ENCODE results near the gene CLTB.

The CLTB gene

DNA sequence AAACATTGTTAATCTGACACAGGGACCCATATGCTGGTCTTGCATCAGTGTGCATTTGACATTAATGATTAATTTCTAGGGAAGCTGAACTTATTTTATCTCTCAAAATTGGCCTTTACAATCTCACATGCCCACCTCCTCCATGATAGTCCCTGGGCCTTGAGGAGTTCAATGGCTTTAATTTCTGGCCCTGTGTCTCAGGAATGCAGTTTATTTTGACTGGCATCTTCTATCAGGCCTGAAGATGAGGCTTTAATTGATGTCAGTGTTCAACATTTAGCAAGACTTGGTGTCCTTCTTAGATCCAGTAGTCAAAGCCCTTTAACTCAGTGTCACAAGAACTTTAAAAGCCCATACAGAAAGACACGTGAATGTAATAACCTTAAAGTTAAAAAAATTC, 10.5 kb upstream of the CLTB start:
- no peaks in the 10 kb centered on the region for H3K36me3 ChIP-seq (ENCODE audit: insufficient read depth, low read length)
- H3K27ac ChIP-seq (ENCODE audit: low read depth, low read length), result no peak overlapping the region
- H3K4me3 ChIP-seq (ENCODE audit: low read depth, low read length), result no peak overlapping the region
- H3K79me2 ChIP-seq (ENCODE audit: control insufficient read depth, insufficient read depth, low read length, unreplicated experiment), result no peaks in the 10 kb centered on the region
- H2AFZ ChIP-seq (ENCODE audit: low read length, unreplicated experiment), result no peak overlapping the region
- no peaks in the 10 kb centered on the region for H3K4me1 ChIP-seq (ENCODE audit: control insufficient read depth, insufficient read depth, low read length, unreplicated experiment)
- H3K27me3 ChIP-seq (ENCODE audit: insufficient read depth, low read length), result no peaks in the 10 kb centered on the region

- H3K4me1 ChIP-seq (ENCODE audit: control insufficient read depth, insufficient read depth, low read length, unreplicated experiment), result no peaks in the 10 kb centered on the region
- no peak overlapping the region for H2AFZ ChIP-seq (ENCODE audit: low read length, unreplicated experiment)
- H3K36me3 ChIP-seq (ENCODE audit: insufficient read depth, low read length), result no peaks in the 10 kb centered on the region
These were observed 9.5 kb upstream of the CLTB start for GRCh38 chr5:176425791-176426190.

DNA sequence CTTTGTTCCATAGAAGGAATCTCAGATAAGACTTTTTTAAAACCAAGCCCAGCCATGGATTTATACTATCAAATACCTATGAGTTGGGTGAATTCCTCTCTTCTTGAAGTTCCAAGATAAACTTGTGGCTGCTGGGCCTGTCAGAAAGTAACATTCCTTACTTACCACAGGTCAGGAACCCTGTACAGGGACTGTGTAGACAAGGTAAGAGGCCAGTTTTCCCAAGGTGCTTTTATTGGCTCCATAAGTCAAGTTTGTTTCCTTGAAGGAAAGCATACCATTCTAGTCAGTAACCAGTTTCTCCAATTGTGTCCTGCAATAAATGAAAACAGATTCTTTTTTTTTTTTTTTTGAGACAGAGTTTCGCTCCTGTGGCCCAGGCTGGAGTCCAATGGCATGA, 8.8 kb upstream of the CLTB start:
- Histone ChIP-seq H3K4me1 (ENCODE audit: control insufficient read depth, insufficient read depth, low read length, unreplicated experiment) (no peaks in the 10 kb centered on the region), H2AFZ (ENCODE audit: low read length, unreplicated experiment) (no peak overlapping the region), H3K27ac (ENCODE audit: low read depth, low read length) (no peak overlapping the region), H3K36me3 (ENCODE audit: insufficient read depth, low read length) (no peaks in the 10 kb centered on the region), H3K4me3 (ENCODE audit: low read depth, low read length) (no peak overlapping the region), H3K79me2 (ENCODE audit: control insufficient read depth, insufficient read depth, low read length, unreplicated experiment) (no peaks in the 10 kb centered on the region), H3K27me3 (ENCODE audit: insufficient read depth, low read length) (no peaks in the 10 kb centered on the region; the same call in 1 of the 2 replicates)

More at GRCh38 chr5:176425791-176426190, 9.5 kb upstream of the CLTB start:
- H3K27ac ChIP-seq (ENCODE audit: low read depth, low read length), result no peak overlapping the region
- no peak overlapping the region for H3K4me3 ChIP-seq (ENCODE audit: low read depth, low read length)
- no peaks in the 10 kb centered on the region; the same call in 1 of the 2 replicates for H3K27me3 ChIP-seq (ENCODE audit: insufficient read depth, low read length)
- no peaks in the 10 kb centered on the region for H3K79me2 ChIP-seq (ENCODE audit: control insufficient read depth, insufficient read depth, low read length, unreplicated experiment)

DNA sequence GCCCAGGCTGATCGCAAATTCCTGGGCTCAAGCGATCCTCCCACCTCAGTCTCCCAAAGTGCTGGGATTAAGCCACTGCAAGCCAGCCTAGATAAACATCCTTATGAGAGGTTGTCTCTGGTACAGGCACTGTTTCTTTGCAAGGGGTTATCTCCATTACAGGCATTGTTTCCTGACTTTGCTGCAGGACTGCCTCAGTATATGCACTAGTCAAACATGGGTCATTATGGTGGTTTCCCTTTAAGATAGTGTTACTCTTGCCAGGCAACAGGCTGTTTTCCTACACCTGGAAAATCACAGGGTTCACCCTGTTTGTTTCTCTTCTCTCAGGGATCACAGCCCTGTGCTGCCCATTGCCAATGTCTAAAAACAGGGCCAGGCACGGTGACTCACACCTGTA, 7.8 kb upstream of the CLTB start:
- H3K27me3 ChIP-seq (ENCODE audit: insufficient read depth, low read length), result no peaks in the 10 kb centered on the region; the same call in 1 of the 2 replicates
- H3K4me1 ChIP-seq (ENCODE audit: control insufficient read depth, insufficient read depth, low read length, unreplicated experiment), result no peaks in the 10 kb centered on the region
- H2AFZ ChIP-seq (ENCODE audit: low read length, unreplicated experiment), result no peak overlapping the region
- no peak overlapping the region for H3K4me3 ChIP-seq (ENCODE audit: low read depth, low read length)
- no peaks in the 10 kb centered on the region for H3K79me2 ChIP-seq (ENCODE audit: control insufficient read depth, insufficient read depth, low read length, unreplicated experiment)
- H3K27ac ChIP-seq (ENCODE audit: low read depth, low read length), result no peak overlapping the region
- no peaks in the 10 kb centered on the region for H3K36me3 ChIP-seq (ENCODE audit: insufficient read depth, low read length)

GRCh38 chr5:176420972-176421544, 4.7 kb upstream of the CLTB start:
- Histone ChIP-seq H3K27me3 (ENCODE audit: insufficient read depth, low read length) (no peaks in the 10 kb centered on the region; the same call in 1 of the 2 replicates), H3K4me3 (ENCODE audit: low read depth, low read length) (no peak overlapping the region), H3K4me1 (ENCODE audit: control insufficient read depth, insufficient read depth, low read length, unreplicated experiment) (peaks cover 3% of the 10 kb centered on the region), H2AFZ (ENCODE audit: low read length, unreplicated experiment) (no peak overlapping the region), H3K36me3 (ENCODE audit: insufficient read depth, low read length) (no peaks in the 10 kb centered on the region), H3K27ac (ENCODE audit: low read depth, low read length) (no peak overlapping the region), H3K79me2 (ENCODE audit: control insufficient read depth, insufficient read depth, low read length, unreplicated experiment) (peaks cover 3% of the 10 kb centered on the region)

DNA sequence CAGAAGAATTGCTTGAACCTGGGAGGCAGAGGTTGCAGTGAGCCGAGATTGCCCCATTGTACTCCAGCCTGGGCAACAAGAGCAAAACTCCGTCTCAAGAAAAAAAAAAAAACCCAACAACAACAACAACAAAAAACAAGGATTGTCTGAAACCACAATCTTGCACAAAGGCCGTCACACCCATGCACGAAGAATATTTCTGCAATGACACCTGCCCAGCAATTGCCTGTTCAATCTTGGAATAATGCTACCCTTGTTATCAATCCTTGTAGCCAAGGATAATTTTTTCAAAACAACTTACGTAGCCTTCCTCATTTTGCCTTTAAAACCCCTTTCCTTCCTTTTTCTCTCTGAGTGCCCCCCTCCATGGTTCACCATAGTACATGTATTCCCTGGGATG, 3.7 kb upstream of the CLTB start:
- peaks cover 12% of the 10 kb centered on the region for H3K79me2 ChIP-seq (ENCODE audit: control insufficient read depth, insufficient read depth, low read length, unreplicated experiment)
- H2AFZ ChIP-seq (ENCODE audit: low read length, unreplicated experiment), result no peak overlapping the region
- no peaks in the 10 kb centered on the region; the same call in 1 of the 2 replicates for H3K27me3 ChIP-seq (ENCODE audit: insufficient read depth, low read length)
- H3K4me3 ChIP-seq (ENCODE audit: low read depth, low read length), result no peak overlapping the region
- peaks cover 5% of the 10 kb centered on the region for H3K4me1 ChIP-seq (ENCODE audit: control insufficient read depth, insufficient read depth, low read length, unreplicated experiment)
- H3K36me3 ChIP-seq (ENCODE audit: insufficient read depth, low read length), result no peaks in the 10 kb centered on the region
- no peak overlapping the region for H3K27ac ChIP-seq (ENCODE audit: low read depth, low read length)

GRCh38 chr5:176418251-176418650, 1.9 kb upstream of the CLTB start:
- Histone ChIP-seq H3K4me1 (ENCODE audit: control insufficient read depth, insufficient read depth, low read length, unreplicated experiment) (peaks cover 19% of the 10 kb centered on the region), H3K27ac (ENCODE audit: low read depth, low read length) (no peak overlapping the region), H3K27me3 (ENCODE audit: insufficient read depth, low read length) (no peaks in the 10 kb centered on the region; the same call in 1 of the 2 replicates), H3K4me3 (ENCODE audit: low read depth, low read length) (no peak overlapping the region), H3K79me2 (ENCODE audit: control insufficient read depth, insufficient read depth, low read length, unreplicated experiment) (peaks cover 19% of the 10 kb centered on the region), H2AFZ (ENCODE audit: low read length, unreplicated experiment) (no peak overlapping the region), H3K36me3 (ENCODE audit: insufficient read depth, low read length) (no peaks in the 10 kb centered on the region)

DNA sequence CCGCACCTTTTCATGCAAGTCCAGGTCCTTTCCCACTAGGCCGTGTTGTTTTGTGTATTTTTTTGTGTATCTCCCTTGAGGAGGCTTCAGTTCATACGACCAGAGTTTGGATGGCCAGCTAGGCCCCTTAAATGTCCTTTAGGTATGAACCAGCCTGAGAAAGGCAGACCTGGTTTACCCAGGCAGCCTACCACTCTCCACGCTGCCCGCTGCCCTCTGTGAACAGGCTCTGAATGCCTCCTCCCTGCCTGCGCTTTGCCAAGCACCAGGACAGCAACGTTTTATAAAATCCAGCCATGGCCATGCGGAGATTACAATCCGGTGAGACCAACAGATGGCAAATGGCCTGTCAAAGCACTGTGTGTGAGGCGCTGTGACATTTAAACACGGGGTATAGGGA, 626 bp upstream of the CLTB start:
- Histone ChIP-seq H3K27me3 (ENCODE audit: insufficient read depth, low read length) (no peaks in the 10 kb centered on the region; the same call in 1 of the 2 replicates), H2AFZ (ENCODE audit: low read length, unreplicated experiment) (peak overlapping the region; percentile 63), H3K27ac (ENCODE audit: low read depth, low read length) (no peak overlapping the region), H3K36me3 (ENCODE audit: insufficient read depth, low read length) (no peaks in the 10 kb centered on the region), H3K4me1 (ENCODE audit: control insufficient read depth, insufficient read depth, low read length, unreplicated experiment) (peaks cover 26% of the 10 kb centered on the region), H3K79me2 (ENCODE audit: control insufficient read depth, insufficient read depth, low read length, unreplicated experiment) (peaks cover 26% of the 10 kb centered on the region), H3K4me3 (ENCODE audit: low read depth, low read length) (peak overlapping the region; percentile 98)

- Histone ChIP-seq H3K27me3 (ENCODE audit: insufficient read depth, low read length) (no peaks in the 10 kb centered on the region), H3K79me2 (ENCODE audit: control insufficient read depth, insufficient read depth, low read length, unreplicated experiment) (peaks cover 26% of the 10 kb centered on the region), H3K27ac (ENCODE audit: low read depth, low read length) (peak overlapping the region; percentile 38), H3K4me1 (ENCODE audit: control insufficient read depth, insufficient read depth, low read length, unreplicated experiment) (peaks cover 37% of the 10 kb centered on the region), H3K36me3 (ENCODE audit: insufficient read depth, low read length) (no peaks in the 10 kb centered on the region), H3K4me3 (ENCODE audit: low read depth, low read length) (peak overlapping the region; percentile 98), H2AFZ (ENCODE audit: low read length, unreplicated experiment) (peak overlapping the region; percentile 98)
These were observed 943 bp downstream of the CLTB start for GRCh38 chr5:176415240-176415951.

DNA sequence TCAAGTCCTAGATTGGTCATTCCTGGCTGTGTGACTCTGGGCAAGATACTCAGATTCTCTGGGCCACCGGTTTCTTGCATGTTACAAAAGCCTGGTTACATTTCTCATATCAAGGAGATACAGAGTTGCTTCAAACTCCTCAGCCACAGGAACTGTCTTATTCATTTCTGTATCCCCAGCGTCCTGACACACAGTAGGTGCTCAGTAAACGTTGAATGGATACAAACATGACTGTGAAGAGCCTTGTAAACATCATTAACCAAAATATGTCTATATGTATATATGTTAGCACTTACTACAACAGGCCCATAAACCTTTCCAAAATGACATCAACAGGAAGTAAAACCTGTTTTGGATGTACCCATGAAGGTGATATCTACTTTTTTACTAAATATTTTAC, 1.6 kb downstream of the CLTB start:
- Histone ChIP-seq H2AFZ (ENCODE audit: low read length, unreplicated experiment) (no peak overlapping the region), H3K27me3 (ENCODE audit: insufficient read depth, low read length) (no peaks in the 10 kb centered on the region), H3K4me3 (ENCODE audit: low read depth, low read length) (peak overlapping the region; percentile 98), H3K36me3 (ENCODE audit: insufficient read depth, low read length) (peaks cover 5% of the 10 kb centered on the region; the same call in 1 of the 2 replicates), H3K27ac (ENCODE audit: low read depth, low read length) (no peak overlapping the region), H3K4me1 (ENCODE audit: control insufficient read depth, insufficient read depth, low read length, unreplicated experiment) (peaks cover 37% of the 10 kb centered on the region), H3K79me2 (ENCODE audit: control insufficient read depth, insufficient read depth, low read length, unreplicated experiment) (peaks cover 26% of the 10 kb centered on the region)

- Histone ChIP-seq H3K79me2 (ENCODE audit: control insufficient read depth, insufficient read depth, low read length, unreplicated experiment) (peaks cover 26% of the 10 kb centered on the region), H3K4me3 (ENCODE audit: low read depth, low read length) (no peak overlapping the region), H3K4me1 (ENCODE audit: control insufficient read depth, insufficient read depth, low read length, unreplicated experiment) (peaks cover 37% of the 10 kb centered on the region), H2AFZ (ENCODE audit: low read length, unreplicated experiment) (no peak overlapping the region), H3K36me3 (ENCODE audit: insufficient read depth, low read length) (peaks cover 7% of the 10 kb centered on the region; the same call in 1 of the 2 replicates), H3K27ac (ENCODE audit: low read depth, low read length) (peak overlapping the region; percentile 30; the same call in 1 of the 2 replicates), H3K27me3 (ENCODE audit: insufficient read depth, low read length) (no peaks in the 10 kb centered on the region)
These were observed 2.6 kb downstream of the CLTB start for GRCh38 chr5:176413709-176414191.

All from ACC112 (cell line).